ENCODE measurements around the gene TMEM72. TPM values are rescaled to one million over a fixed set of nuclear protein-coding genes. Genes with fewer than 3 reads are reported as not detected.

TMEM72 gene
- total RNA-seq, 2 experiments from 2014 or later: not detected

- H3K4me1 Mint-ChIP-seq: peaks cover 15% of the 10 kb centered on the region
- H3K4me3 Mint-ChIP-seq: no peak overlapping the region
- no peaks in the 10 kb centered on the region for H3K36me3 Mint-ChIP-seq (ENCODE audit: low read depth)
- DNase-seq: no peak
- H3K27ac Mint-ChIP-seq: no peak overlapping the region
- H3K9me3 Mint-ChIP-seq: no peaks in the 10 kb centered on the region
- POLR2A ChIA-PET: no interaction called here
- H3K27me3 Mint-ChIP-seq: peaks cover 11% of the 10 kb centered on the region
- CTCF ChIA-PET: no interaction called here
Measured at GRCh38 chr10:44914891-44915290, 3.8 kb downstream of the TMEM72 start.

- Mint-ChIP-seq H3K27me3 (peaks cover 11% of the 10 kb centered on the region), H3K4me3 (no peak overlapping the region), H3K36me3 (ENCODE audit: low read depth) (no peaks in the 10 kb centered on the region), H3K9me3 (no peaks in the 10 kb centered on the region), H3K4me1 (peaks cover 15% of the 10 kb centered on the region), H3K27ac (no peak overlapping the region)
- DNase-seq: no peak
- ChIA-PET CTCF (no interaction called here), POLR2A (no interaction called here)
Measured at GRCh38 chr10:44916429-44916828, 5.3 kb downstream of the TMEM72 start.

- POLR2A ChIA-PET: no interaction called here
- no peak overlapping the region for H3K27ac Mint-ChIP-seq
- H3K27me3 Mint-ChIP-seq: peaks cover 11% of the 10 kb centered on the region
- H3K36me3 Mint-ChIP-seq (ENCODE audit: low read depth): no peaks in the 10 kb centered on the region
- H3K4me1 Mint-ChIP-seq: peaks cover 15% of the 10 kb centered on the region
- no peak for DNase-seq
- CTCF ChIA-PET: no interaction called here
- no peak overlapping the region for H3K4me3 Mint-ChIP-seq
- H3K9me3 Mint-ChIP-seq: no peaks in the 10 kb centered on the region
Measured at GRCh38 chr10:44917848-44918247, 6.7 kb downstream of the TMEM72 start.

GRCh38 chr10:44920252-44920651, 9.1 kb downstream of the TMEM72 start:
- POLR2A ChIA-PET: no interaction called here
- no peak for DNase-seq
- CTCF ChIA-PET: interaction anchor here (2.7 kb wide), 1 partner anchor 13 kb away, joined by 15 read pairs; no protein-coding TSS in a partner anchor
- Mint-ChIP-seq H3K4me1 (no peaks in the 10 kb centered on the region), H3K4me3 (no peak overlapping the region), H3K27ac (no peak overlapping the region), H3K9me3 (no peaks in the 10 kb centered on the region), H3K36me3 (ENCODE audit: low read depth) (no peaks in the 10 kb centered on the region), H3K27me3 (peaks cover 11% of the 10 kb centered on the region)

DNA sequence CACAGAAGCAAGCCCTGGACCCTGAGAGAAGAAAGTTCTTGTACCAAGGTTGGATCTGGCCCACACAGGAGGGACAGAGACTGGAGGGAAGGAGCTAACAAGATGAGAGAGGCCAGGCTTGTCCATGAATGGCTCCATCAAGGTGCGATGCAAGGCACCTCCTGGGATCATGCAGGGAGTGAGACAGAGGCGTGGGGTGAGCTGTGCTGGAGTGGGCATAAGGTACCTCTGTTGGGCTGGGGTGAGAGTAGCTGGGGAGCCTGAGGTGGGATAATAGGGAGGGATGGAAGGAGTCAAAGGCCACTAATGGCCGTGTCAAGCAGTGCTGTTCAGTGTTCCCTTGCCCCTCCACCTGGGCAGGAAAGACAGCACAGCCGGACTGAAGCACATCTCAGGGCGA, 9.9 kb downstream of the TMEM72 start:
- H3K27ac Mint-ChIP-seq: no peak overlapping the region
- H3K36me3 Mint-ChIP-seq (ENCODE audit: low read depth): no peaks in the 10 kb centered on the region
- H3K27me3 Mint-ChIP-seq: peaks cover 11% of the 10 kb centered on the region
- H3K4me1 Mint-ChIP-seq: no peaks in the 10 kb centered on the region
- POLR2A ChIA-PET: no interaction called here
- no peaks in the 10 kb centered on the region for H3K9me3 Mint-ChIP-seq
- CTCF ChIA-PET: interaction anchor here (2.7 kb wide), 1 partner anchor 13 kb away, joined by 15 read pairs; no protein-coding TSS in a partner anchor
- H3K4me3 Mint-ChIP-seq: no peak overlapping the region
- DNase-seq: no peak

DNA sequence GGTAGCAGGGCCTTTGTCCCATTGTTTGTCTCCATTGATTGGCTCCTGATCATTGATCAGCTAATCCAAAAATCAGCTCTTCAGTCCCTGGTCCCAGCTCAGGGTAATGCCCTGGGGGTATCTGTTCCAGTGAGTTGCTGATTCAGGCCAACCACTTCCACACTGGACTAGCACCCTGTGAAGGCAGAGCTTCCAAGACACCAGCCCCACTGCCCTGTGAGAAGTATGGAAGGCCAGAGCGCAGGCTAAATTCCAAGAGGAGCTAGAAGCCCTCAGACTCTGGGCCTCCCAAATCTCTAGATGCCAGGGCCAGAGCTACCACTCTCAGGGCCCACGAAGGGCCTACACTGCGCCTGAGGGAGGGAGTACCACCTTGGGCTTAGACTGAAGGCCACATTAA, 10.4 kb downstream of the TMEM72 start:
- Mint-ChIP-seq H3K27me3 (peaks cover 11% of the 10 kb centered on the region), H3K9me3 (no peaks in the 10 kb centered on the region), H3K36me3 (ENCODE audit: low read depth) (no peaks in the 10 kb centered on the region), H3K4me1 (no peaks in the 10 kb centered on the region), H3K27ac (no peak overlapping the region), H3K4me3 (no peak overlapping the region)
- POLR2A ChIA-PET: no interaction called here
- CTCF ChIA-PET: interaction anchor here (2.7 kb wide), 1 partner anchor 12 kb away, joined by 15 read pairs; no protein-coding TSS in a partner anchor
- DNase-seq: no peak

DNA sequence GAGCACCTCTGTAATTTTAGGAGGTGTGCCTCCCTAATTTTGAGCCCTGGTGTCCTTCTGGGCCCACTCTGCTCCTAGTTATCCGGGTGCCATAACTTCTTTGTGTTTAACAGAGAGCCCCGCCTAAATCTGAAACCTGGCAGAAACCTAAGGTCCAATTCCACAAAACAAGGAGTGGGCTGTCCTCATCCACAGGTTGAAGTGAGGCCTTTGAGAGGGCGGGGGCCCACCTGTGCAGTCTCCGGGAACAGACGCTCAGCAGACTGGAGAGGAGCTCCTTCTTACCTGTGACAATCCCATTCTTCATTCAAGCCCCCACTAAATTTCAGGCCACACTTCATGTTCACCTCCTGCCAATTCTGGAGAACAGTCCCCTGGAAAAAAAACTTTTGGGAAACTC, 10.9 kb downstream of the TMEM72 start:
- Mint-ChIP-seq H3K9me3 (no peaks in the 10 kb centered on the region), H3K4me3 (no peak overlapping the region), H3K27me3 (peaks cover 11% of the 10 kb centered on the region), H3K36me3 (ENCODE audit: low read depth) (no peaks in the 10 kb centered on the region), H3K4me1 (no peaks in the 10 kb centered on the region), H3K27ac (no peak overlapping the region)
- ChIA-PET POLR2A (no interaction called here), CTCF (interaction anchor here (2.7 kb wide), 1 partner anchor 12 kb away, joined by 15 read pairs; no protein-coding TSS in a partner anchor)
- DNase-seq: no peak

DNA sequence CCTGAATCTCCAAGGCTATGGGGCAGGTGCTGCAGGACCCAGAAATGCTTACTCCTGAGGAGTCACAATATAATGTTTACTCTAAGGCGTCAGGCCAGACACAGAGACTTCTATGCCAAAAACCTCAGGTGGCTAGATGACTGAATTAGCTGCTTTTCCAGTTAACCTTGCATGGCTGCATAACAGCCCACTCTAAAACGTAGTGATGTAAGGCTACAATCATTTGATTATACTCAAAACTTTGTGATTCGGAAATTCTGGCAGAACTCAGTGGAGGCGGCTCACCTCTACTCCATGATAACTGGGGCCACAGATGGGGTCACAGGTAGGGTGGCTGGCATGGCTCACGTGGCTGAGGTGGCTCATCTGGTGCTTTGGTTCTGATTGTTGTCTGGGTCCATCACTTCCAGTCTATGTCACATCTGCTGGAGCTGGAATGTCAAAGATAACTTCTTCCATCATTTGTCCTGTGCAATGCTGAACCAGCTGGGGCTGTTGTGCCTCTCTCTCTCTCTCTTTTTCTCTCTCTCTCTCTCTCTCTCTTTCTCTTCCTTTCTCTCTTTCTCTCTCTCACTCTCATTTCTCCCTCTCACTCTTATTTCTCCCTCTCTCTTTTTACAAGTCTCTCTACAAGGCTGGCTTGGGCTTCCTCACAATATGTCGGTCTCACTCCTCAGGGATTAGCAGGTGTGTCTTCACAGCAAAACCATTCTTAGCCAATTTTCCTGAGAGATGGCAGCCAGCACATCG, 11.8 kb downstream of the TMEM72 start:
- Mint-ChIP-seq H3K27me3 (peaks cover 6% of the 10 kb centered on the region), H3K27ac (no peak overlapping the region), H3K36me3 (ENCODE audit: low read depth) (no peaks in the 10 kb centered on the region), H3K9me3 (no peaks in the 10 kb centered on the region), H3K4me3 (no peak overlapping the region), H3K4me1 (no peaks in the 10 kb centered on the region)
- ChIA-PET CTCF (no interaction called here), POLR2A (interaction anchor here (1.6 kb wide), 1 partner anchor 9 kb away, joined by 4 read pairs; no protein-coding TSS in a partner anchor)
- no peak for DNase-seq

- Mint-ChIP-seq H3K36me3 (ENCODE audit: low read depth) (no peaks in the 10 kb centered on the region), H3K4me3 (no peak overlapping the region), H3K9me3 (no peaks in the 10 kb centered on the region), H3K27ac (no peak overlapping the region), H3K4me1 (no peaks in the 10 kb centered on the region), H3K27me3 (peaks cover 3% of the 10 kb centered on the region)
- DNase-seq: no peak
- ChIA-PET CTCF (no interaction called here), POLR2A (interaction anchor here (1.6 kb wide), 1 partner anchor 10 kb away, joined by 4 read pairs; no protein-coding TSS in a partner anchor)
Measured at GRCh38 chr10:44923611-44924010, 12.5 kb downstream of the TMEM72 start.

DNA sequence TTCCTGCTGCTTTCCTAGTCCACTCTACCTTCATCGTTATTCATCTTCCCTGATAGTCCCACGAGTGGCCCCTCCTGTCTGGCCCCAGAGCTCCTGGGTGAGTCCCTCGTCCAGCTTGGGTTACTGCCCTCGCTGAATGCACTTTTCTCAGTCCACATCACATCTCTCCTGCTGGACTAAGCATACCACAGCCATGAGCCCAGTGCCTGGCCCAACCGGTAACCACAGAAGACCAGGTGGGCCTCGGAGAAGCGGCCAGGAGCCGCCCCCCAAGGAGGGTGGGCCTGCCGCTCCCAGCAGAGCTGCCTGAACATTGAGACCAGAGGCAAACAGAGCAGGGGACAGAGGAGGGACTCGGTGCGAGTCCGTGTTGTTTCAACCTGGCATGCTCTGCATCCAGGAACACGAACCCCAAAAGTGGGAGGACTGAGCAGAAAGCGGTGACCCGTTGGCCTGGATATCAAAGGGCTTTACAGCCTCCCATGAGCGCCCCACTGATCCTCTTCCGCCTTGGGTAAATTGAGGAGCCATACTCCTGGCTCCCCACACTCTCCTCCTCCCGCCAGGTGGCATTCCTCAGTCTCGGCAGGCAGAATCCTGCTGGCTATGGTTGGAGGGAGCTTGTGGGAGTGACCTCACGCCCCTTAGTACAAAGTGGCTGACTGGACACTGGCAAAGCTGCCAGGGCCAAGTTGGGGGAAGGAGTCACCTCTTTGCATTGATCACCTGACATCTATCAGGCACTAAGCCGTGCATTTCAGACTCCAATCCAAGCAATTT, 13.3 kb downstream of the TMEM72 start:
- ChIA-PET POLR2A (interaction anchor here (1.6 kb wide), 1 partner anchor 11 kb away, joined by 4 read pairs; no protein-coding TSS in a partner anchor), CTCF (no interaction called here)

GRCh38 chr10:44925224-44925623, 14.1 kb downstream of the TMEM72 start:
- Mint-ChIP-seq H3K9me3 (no peaks in the 10 kb centered on the region), H3K4me3 (no peak overlapping the region), H3K4me1 (no peaks in the 10 kb centered on the region), H3K36me3 (ENCODE audit: low read depth) (no peaks in the 10 kb centered on the region), H3K27ac (no peak overlapping the region), H3K27me3 (no peaks in the 10 kb centered on the region)
- no peak for DNase-seq
- ChIA-PET CTCF (no interaction called here), POLR2A (no interaction called here)

More for the DNA sequence above, 13.3 kb downstream of the TMEM72 start:
- no peaks in the 10 kb centered on the region for H3K36me3 Mint-ChIP-seq (ENCODE audit: low read depth)
- no peak overlapping the region for H3K4me3 Mint-ChIP-seq
- no peaks in the 10 kb centered on the region for H3K4me1 Mint-ChIP-seq
- no peak for DNase-seq
- H3K27me3 Mint-ChIP-seq: peaks cover 3% of the 10 kb centered on the region
- H3K9me3 Mint-ChIP-seq: no peaks in the 10 kb centered on the region
- no peak overlapping the region for H3K27ac Mint-ChIP-seq

- Mint-ChIP-seq H3K4me3 (no peak overlapping the region), H3K9me3 (no peaks in the 10 kb centered on the region), H3K4me1 (no peaks in the 10 kb centered on the region), H3K27me3 (no peaks in the 10 kb centered on the region), H3K27ac (no peak overlapping the region), H3K36me3 (ENCODE audit: low read depth) (no peaks in the 10 kb centered on the region)
- no peak for DNase-seq
- ChIA-PET CTCF (no interaction called here), POLR2A (no interaction called here)
Measured at GRCh38 chr10:44925811-44926750, 14.9 kb downstream of the TMEM72 start.

Measured in activated CD4-positive, alpha-beta memory T cell treated with anti-CD3 and anti-CD28 coated beads, Interleukin-2, amount 10 ng/mL, durations not matched to agents 7 days and 5 days (primary cell).